Neural cell (in vitro differentiated cells): Measurements from ENCODE around the gene BANF1. TPM values are rescaled to one million over a fixed set of nuclear protein-coding genes. Genes with fewer than 3 reads are reported as not detected.

Experiments used
- H2AFZ ChIP-seq: fragments of 200-600, 300-800 bp; sonication (generic), shearing (Covaris generic); 2 replicates; pipeline ENCODE4 v1.6.0; 2014; ENCODE audit warnings: low read depth, mild to moderate bottlenecking, antibody characterized with exemption, low read length, moderate library complexity
- H3F3A ChIP-seq: fragments of 200-600 bp; shearing (Covaris generic); 2 replicates; pipeline ENCODE4 v1.6.1; 2016; ENCODE audit warnings: mild to moderate bottlenecking, moderate library complexity, mixed read lengths, antibody characterized with exemption, low read length; ENCODE audit not compliant: insufficient read depth, poor library complexity, severe bottlenecking
- H3K27ac ChIP-seq: fragments of 200-600, 300-800 bp; sonication (generic), shearing (Covaris generic); 2 replicates; pipeline ENCODE4 v1.5.1; 2014; ENCODE audit warnings: mild to moderate bottlenecking, low read length, moderate library complexity
- H3K27me3 ChIP-seq: fragments of 300-800, 200-600 bp; sonication (generic), shearing (Covaris generic); 2 replicates; pipeline ENCODE4 v1.6.0; 2014; ENCODE audit warnings: mild to moderate bottlenecking, low read depth, low read length, moderate library complexity; ENCODE audit not compliant: insufficient read depth
- H3K36me3 ChIP-seq: fragments of 300-800, 200-600 bp; sonication (generic), shearing (Covaris generic); 2 replicates; pipeline ENCODE4 v1.5.1; 2014; ENCODE audit warnings: mild to moderate bottlenecking, antibody characterized with exemption, low read length, moderate library complexity; ENCODE audit not compliant: insufficient read depth
- H3K4me2 ChIP-seq: fragments of 300-800, 200-600 bp; sonication (generic), shearing (Covaris generic); 2 replicates; pipeline ENCODE4 v1.6.0; 2014; ENCODE audit warnings: mild to moderate bottlenecking, low read length
- H3K4me3 ChIP-seq: fragments of 300-800, 200-600 bp; sonication (generic), shearing (Covaris generic); 2 replicates; pipeline ENCODE4 v1.5.1; 2014; ENCODE audit warnings: mild to moderate bottlenecking, low read length, moderate library complexity
- H3K79me2 ChIP-seq: fragments of 200-600 bp; shearing (Covaris generic); replicated peaks from 2 replicates; pipeline ENCODE4 v1.6.0; 2014; ENCODE audit warnings: mild to moderate bottlenecking, low read length, moderate library complexity; ENCODE audit not compliant: insufficient read depth
- H3K9ac ChIP-seq: fragments of 300-800, 200-600 bp; sonication (generic), shearing (Covaris generic); 2 replicates; pipeline ENCODE4 v1.6.1; 2016; ENCODE audit warnings: mild to moderate bottlenecking, low read length, mixed read lengths
- H3K9me2 ChIP-seq: fragments of 200-600 bp; shearing (Covaris generic); 2 replicates; pipeline ENCODE4 v1.6.1; 2016; ENCODE audit warnings: mild to moderate bottlenecking, low read length, mixed read lengths; ENCODE audit not compliant: insufficient read depth
- H3K9me3 ChIP-seq: fragments of 200-600, 300-800 bp; sonication (generic), shearing (Covaris generic); 2 replicates; pipeline ENCODE4 v1.6.1; 2016; ENCODE audit warnings: mild to moderate bottlenecking, mixed run types, low read length, moderate library complexity, mixed read lengths
- H4K20me1 ChIP-seq: fragments of 200-600 bp; shearing (Covaris generic); 2 replicates; pipeline ENCODE4 v1.6.1; 2016; ENCODE audit warnings: mild to moderate bottlenecking, mixed run types; ENCODE audit not compliant: insufficient read depth
- EP300 ChIP-seq: fragments of 450-650 bp; conservative IDR thresholded peaks from 2 replicates; pipeline ENCODE4 v1.6.1; 2014; ENCODE audit warnings: antibody characterized with exemption, mild to moderate bottlenecking, moderate library complexity; ENCODE audit not compliant: poor library complexity, severe bottlenecking
- EZH2 ChIP-seq: fragments of 200-600, 300-800 bp; shearing (Covaris generic), sonication (generic); IDR thresholded peaks from 2 replicates; pipeline ENCODE4 v1.6.1; 2014; ENCODE audit warnings: antibody characterized with exemption, low read length, borderline replicate concordance, mild to moderate bottlenecking; ENCODE audit not compliant: insufficient read depth, poor library complexity, severe bottlenecking
- MXI1 ChIP-seq: fragments of 450-650 bp; conservative IDR thresholded peaks from 2 replicates; pipeline ENCODE4 v1.6.1; 2014; ENCODE audit warnings: antibody characterized with exemption, mild to moderate bottlenecking; ENCODE audit not compliant: poor library complexity, severe bottlenecking
- POLR2AphosphoS5 ChIP-seq: IDR thresholded peaks from 2 replicates; pipeline ENCODE4 v1.6.1; 2012
- RAD21 ChIP-seq: fragments of 450-650 bp; conservative IDR thresholded peaks from 2 replicates; pipeline ENCODE4 v1.6.1; 2014; ENCODE audit warnings: antibody characterized with exemption, mild to moderate bottlenecking, moderate library complexity
- SMC3 ChIP-seq: fragments of 450-650 bp; conservative IDR thresholded peaks from 2 replicates; pipeline ENCODE4 v1.6.1; 2014; ENCODE audit warnings: antibody characterized with exemption, mild to moderate bottlenecking, moderate library complexity; ENCODE audit not compliant: poor library complexity
- TAF1 ChIP-seq: IDR thresholded peaks from 2 replicates; pipeline ENCODE4 v1.6.1; 2012; ENCODE audit warnings: low read depth
- polyA plus RNA-seq: library from polyadenylated mRNA; depleted of rRNA; stranded (reverse); fragments of >200 nt; gene quantifications from 2 replicates; pipeline ENCODE4 v1.2.3, GENCODE V29; 2014
- TF ChIP-seq, protein P1 (sequence below): fragments of 450-650 bp; IDR thresholded peaks from 2 replicates; pipeline ENCODE4 v1.5.1; 2014; ENCODE audit warnings: antibody characterized with exemption, mild to moderate bottlenecking, moderate library complexity; ENCODE audit not compliant: poor library complexity, severe bottlenecking
- TF ChIP-seq, protein P2 (sequence below): IDR thresholded peaks from 2 replicates; pipeline ENCODE4 v1.6.1; 2012; ENCODE audit warnings: borderline replicate concordance

BANF1 gene
- polyA plus RNA-seq, 1 donor from 2014 or later = 60.0 TPM

DNA sequence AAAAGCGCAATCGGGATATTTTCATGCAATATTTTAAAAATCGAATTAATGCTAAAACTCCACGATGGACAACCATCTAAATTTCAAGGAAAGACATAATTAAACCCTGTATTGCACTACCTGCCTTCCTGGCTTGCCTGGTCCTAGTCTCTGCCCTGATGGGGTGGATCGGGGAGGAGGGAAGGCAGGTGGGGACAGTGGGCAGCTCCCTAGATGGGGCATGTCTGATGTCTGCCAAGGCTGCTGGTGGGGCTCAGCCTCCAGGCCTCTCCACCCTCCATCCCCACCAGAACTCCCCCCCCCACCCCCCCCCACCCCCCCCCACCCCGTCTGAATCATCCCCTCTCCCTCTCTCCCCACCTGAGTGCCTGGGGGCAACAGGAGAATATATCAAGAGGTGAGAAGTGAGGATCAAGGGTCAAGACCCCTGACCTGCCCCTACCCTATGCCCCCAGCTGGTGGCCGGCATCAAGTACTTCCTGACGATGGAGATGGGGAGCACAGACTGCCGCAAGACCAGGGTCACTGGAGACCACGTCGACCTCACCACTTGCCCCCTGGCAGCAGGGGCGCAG lies 10.2 kb downstream of the BANF1 start:
- no peak overlapping the region for H3K4me3 ChIP-seq
- H3K27me3 ChIP-seq = peaks cover 15% of the 10 kb centered on the region
- no peaks in the 10 kb centered on the region for H3K79me2 ChIP-seq
- H3K4me2 ChIP-seq = no peak overlapping the region
- H3K9me3 ChIP-seq = no peaks in the 10 kb centered on the region
- H3K9me2 ChIP-seq = no peaks in the 10 kb centered on the region
- H3K9ac ChIP-seq = no peak overlapping the region
- no peaks in the 10 kb centered on the region for H3K36me3 ChIP-seq
- H3F3A ChIP-seq = no peaks in the 10 kb centered on the region
- no peak overlapping the region for H3K27ac ChIP-seq
- H4K20me1 ChIP-seq = no peaks in the 10 kb centered on the region
- H2AFZ ChIP-seq = no peak overlapping the region
- TF ChIP-seq EZH2 = no peak
- no peak for TF ChIP-seq RAD21
- no peak for TF ChIP-seq TAF1
- TF ChIP-seq, protein P1, sequence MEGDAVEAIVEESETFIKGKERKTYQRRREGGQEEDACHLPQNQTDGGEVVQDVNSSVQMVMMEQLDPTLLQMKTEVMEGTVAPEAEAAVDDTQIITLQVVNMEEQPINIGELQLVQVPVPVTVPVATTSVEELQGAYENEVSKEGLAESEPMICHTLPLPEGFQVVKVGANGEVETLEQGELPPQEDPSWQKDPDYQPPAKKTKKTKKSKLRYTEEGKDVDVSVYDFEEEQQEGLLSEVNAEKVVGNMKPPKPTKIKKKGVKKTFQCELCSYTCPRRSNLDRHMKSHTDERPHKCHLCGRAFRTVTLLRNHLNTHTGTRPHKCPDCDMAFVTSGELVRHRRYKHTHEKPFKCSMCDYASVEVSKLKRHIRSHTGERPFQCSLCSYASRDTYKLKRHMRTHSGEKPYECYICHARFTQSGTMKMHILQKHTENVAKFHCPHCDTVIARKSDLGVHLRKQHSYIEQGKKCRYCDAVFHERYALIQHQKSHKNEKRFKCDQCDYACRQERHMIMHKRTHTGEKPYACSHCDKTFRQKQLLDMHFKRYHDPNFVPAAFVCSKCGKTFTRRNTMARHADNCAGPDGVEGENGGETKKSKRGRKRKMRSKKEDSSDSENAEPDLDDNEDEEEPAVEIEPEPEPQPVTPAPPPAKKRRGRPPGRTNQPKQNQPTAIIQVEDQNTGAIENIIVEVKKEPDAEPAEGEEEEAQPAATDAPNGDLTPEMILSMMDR = no peak
- TF ChIP-seq, protein P2, sequence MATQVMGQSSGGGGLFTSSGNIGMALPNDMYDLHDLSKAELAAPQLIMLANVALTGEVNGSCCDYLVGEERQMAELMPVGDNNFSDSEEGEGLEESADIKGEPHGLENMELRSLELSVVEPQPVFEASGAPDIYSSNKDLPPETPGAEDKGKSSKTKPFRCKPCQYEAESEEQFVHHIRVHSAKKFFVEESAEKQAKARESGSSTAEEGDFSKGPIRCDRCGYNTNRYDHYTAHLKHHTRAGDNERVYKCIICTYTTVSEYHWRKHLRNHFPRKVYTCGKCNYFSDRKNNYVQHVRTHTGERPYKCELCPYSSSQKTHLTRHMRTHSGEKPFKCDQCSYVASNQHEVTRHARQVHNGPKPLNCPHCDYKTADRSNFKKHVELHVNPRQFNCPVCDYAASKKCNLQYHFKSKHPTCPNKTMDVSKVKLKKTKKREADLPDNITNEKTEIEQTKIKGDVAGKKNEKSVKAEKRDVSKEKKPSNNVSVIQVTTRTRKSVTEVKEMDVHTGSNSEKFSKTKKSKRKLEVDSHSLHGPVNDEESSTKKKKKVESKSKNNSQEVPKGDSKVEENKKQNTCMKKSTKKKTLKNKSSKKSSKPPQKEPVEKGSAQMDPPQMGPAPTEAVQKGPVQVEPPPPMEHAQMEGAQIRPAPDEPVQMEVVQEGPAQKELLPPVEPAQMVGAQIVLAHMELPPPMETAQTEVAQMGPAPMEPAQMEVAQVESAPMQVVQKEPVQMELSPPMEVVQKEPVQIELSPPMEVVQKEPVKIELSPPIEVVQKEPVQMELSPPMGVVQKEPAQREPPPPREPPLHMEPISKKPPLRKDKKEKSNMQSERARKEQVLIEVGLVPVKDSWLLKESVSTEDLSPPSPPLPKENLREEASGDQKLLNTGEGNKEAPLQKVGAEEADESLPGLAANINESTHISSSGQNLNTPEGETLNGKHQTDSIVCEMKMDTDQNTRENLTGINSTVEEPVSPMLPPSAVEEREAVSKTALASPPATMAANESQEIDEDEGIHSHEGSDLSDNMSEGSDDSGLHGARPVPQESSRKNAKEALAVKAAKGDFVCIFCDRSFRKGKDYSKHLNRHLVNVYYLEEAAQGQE = no peak
- TF ChIP-seq POLR2AphosphoS5 = no peak
- no peak for TF ChIP-seq EP300
- no peak for TF ChIP-seq SMC3
- no peak for TF ChIP-seq MXI1

GRCh38 chr11:66012946-66013761 lies 10.9 kb downstream of the BANF1 start:
- Histone ChIP-seq H3K36me3 (no peaks in the 10 kb centered on the region), H3K27me3 (peaks cover 15% of the 10 kb centered on the region), H3K9me3 (no peaks in the 10 kb centered on the region), H3K27ac (no peak overlapping the region), H3F3A (no peaks in the 10 kb centered on the region), H3K4me3 (no peak overlapping the region), H2AFZ (no peak overlapping the region), H3K9me2 (no peaks in the 10 kb centered on the region), H3K4me2 (no peak overlapping the region), H3K79me2 (no peaks in the 10 kb centered on the region), H4K20me1 (no peaks in the 10 kb centered on the region), H3K9ac (no peak overlapping the region)
- TF ChIP-seq, protein P2 = no peak
- TF ChIP-seq EP300 (no peak), SMC3 (no peak)
